Measurements from ENCODE around the gene VTI1A.
"Not testable (repeated sequence)": the region's sequence is repeated elsewhere in the genome, so short reads cannot be mapped to it uniquely, and the experiment has no call there.

VTI1A gene

GRCh38 chr10:112722758-112723157, 275.7 kb downstream of the VTI1A start:
- DNase-seq (ENCODE audit: low read depth), result no peak

- no peak for DNase-seq (ENCODE audit: low read depth)
These were observed 276.9 kb downstream of the VTI1A start for GRCh38 chr10:112723876-112724275.

- DNase-seq (ENCODE audit: low read depth), result no peak
These were observed 277.5 kb downstream of the VTI1A start for GRCh38 chr10:112724404-112724991.

GRCh38 chr10:112728118-112728883, 281.3 kb downstream of the VTI1A start:
- no peak for DNase-seq (ENCODE audit: low read depth)

- DNase-seq (ENCODE audit: low read depth), result no peak
These were observed 282.0 kb downstream of the VTI1A start for GRCh38 chr10:112728997-112729396.

GRCh38 chr10:112731450-112731849, 284.4 kb downstream of the VTI1A start:
- DNase-seq (ENCODE audit: low read depth), result not testable (repeated sequence)

GRCh38 chr10:112732277-112732921, 285.4 kb downstream of the VTI1A start:
- DNase-seq (ENCODE audit: low read depth), result no peak

- no peak for DNase-seq (ENCODE audit: low read depth)
These were observed 288.2 kb downstream of the VTI1A start for GRCh38 chr10:112735041-112735695.

- no peak for DNase-seq (ENCODE audit: low read depth)
These were observed 291.9 kb downstream of the VTI1A start for GRCh38 chr10:112738606-112739591.

GRCh38 chr10:112739592-112740353, 292.8 kb downstream of the VTI1A start:
- DNase-seq (ENCODE audit: low read depth), result no peak

GRCh38 chr10:112741830-112742402, 294.9 kb downstream of the VTI1A start:
- DNase-seq (ENCODE audit: low read depth), result no peak

GRCh38 chr10:112744181-112745096, 297.4 kb downstream of the VTI1A start:
- no peak for DNase-seq (ENCODE audit: low read depth)

GRCh38 chr10:112746329-112746728, 299.3 kb downstream of the VTI1A start:
- DNase-seq (ENCODE audit: low read depth), result no peak

- no peak for DNase-seq (ENCODE audit: low read depth)
These were observed 303.6 kb downstream of the VTI1A start for GRCh38 chr10:112750427-112751167.

GRCh38 chr10:112751651-112752050, 304.6 kb downstream of the VTI1A start:
- DNase-seq (ENCODE audit: low read depth), result no peak

GRCh38 chr10:112752288-112752687, 305.3 kb downstream of the VTI1A start:
- DNase-seq (ENCODE audit: low read depth), result no peak

- DNase-seq (ENCODE audit: low read depth), result no peak
These were observed 307.0 kb downstream of the VTI1A start for GRCh38 chr10:112753961-112754411.

GRCh38 chr10:112755446-112756234, 308.6 kb downstream of the VTI1A start:
- no peak for DNase-seq (ENCODE audit: low read depth)

Data from activated T-cell treated with anti-CD3 and anti-CD28 coated beads for 24 hours (primary cell).